GM12891 (cell line): ENCODE data around the gene CEP63.
"Not testable (repeated sequence)": the region's sequence is repeated elsewhere in the genome, so short reads cannot be mapped to it uniquely, and the experiment has no call there.

Experiments
- DNase-seq: peaks from one replicate; pipeline ENCODE4 v3.0.0; 2011; ENCODE audit warnings: low spot score; ENCODE audit not compliant: insufficient read length
- FAIRE-seq: peaks from 2 replicates; lab custom pipeline; 2011; peaks lifted over from hg19 to GRCh38; lab: Jason Lieb, UNC
- PAX5 ChIP-seq: IDR thresholded peaks from 2 replicates; pipeline ENCODE4 v1.6.1; 2011; ENCODE audit warnings: low read length, moderate library complexity, mild to moderate bottlenecking; ENCODE audit not compliant: insufficient read depth, severe bottlenecking
- POLR2A ChIP-seq: IDR thresholded peaks from 2 replicates; pipeline ENCODE4 v1.6.1; 2011; ENCODE audit warnings: low read depth, low read length, control low read depth
- POLR2AphosphoS5 ChIP-seq: IDR thresholded peaks from 2 replicates; pipeline ENCODE4 v1.6.1; 2011; ENCODE audit warnings: low read depth, low read length, control low read depth
- POU2F2 ChIP-seq: IDR thresholded peaks from 2 replicates; pipeline ENCODE4 v1.6.1; 2011; ENCODE audit warnings: low read depth, mild to moderate bottlenecking, control low read depth, low read length, moderate library complexity
- SPI1 ChIP-seq: IDR thresholded peaks from 2 replicates; pipeline ENCODE4 v1.6.1; 2011; ENCODE audit warnings: low read depth, low read length, control low read depth
- TAF1 ChIP-seq: IDR thresholded peaks from 2 replicates; pipeline ENCODE4 v1.6.1; 2011; ENCODE audit warnings: low read depth, low read length, control low read depth

Gene CEP63

GRCh38 chr3:134527037-134527436 lies 41.2 kb downstream of the CEP63 start:
- DNase-seq, result no peak
- TF ChIP-seq POU2F2, result no peak
- TF ChIP-seq PAX5, result no peak
- TF ChIP-seq TAF1, result no peak
- TF ChIP-seq POLR2AphosphoS5, result no peak
- TF ChIP-seq SPI1, result no peak
- no peak for FAIRE-seq

GRCh38 chr3:134527538-134528186 lies 41.8 kb downstream of the CEP63 start:
- DNase-seq (no peak), FAIRE-seq (no peak)
- TF ChIP-seq TAF1, result no peak
- no peak for TF ChIP-seq SPI1
- TF ChIP-seq POU2F2, result no peak
- no peak for TF ChIP-seq PAX5
- no peak for TF ChIP-seq POLR2A
- no peak for TF ChIP-seq POLR2AphosphoS5

GRCh38 chr3:134533493-134533892 lies 47.6 kb downstream of the CEP63 start:
- FAIRE-seq (no peak), DNase-seq (no peak)
- no peak for TF ChIP-seq TAF1
- TF ChIP-seq SPI1, result no peak
- no peak for TF ChIP-seq POU2F2
- no peak for TF ChIP-seq POLR2A
- no peak for TF ChIP-seq PAX5
- no peak for TF ChIP-seq POLR2AphosphoS5

- DNase-seq (no peak), FAIRE-seq (no peak)
- TF ChIP-seq PAX5, result no peak
- no peak for TF ChIP-seq TAF1
- TF ChIP-seq SPI1, result no peak
- TF ChIP-seq POLR2A, result no peak
- no peak for TF ChIP-seq POLR2AphosphoS5
- no peak for TF ChIP-seq POU2F2
These were observed 49.5 kb downstream of the CEP63 start for GRCh38 chr3:134535186-134535970.

GRCh38 chr3:134536781-134537180 lies 50.9 kb downstream of the CEP63 start:
- FAIRE-seq (no peak), DNase-seq (no peak)
- TF ChIP-seq PAX5 (no peak), POLR2A (no peak), SPI1 (no peak), TAF1 (no peak)

GRCh38 chr3:134542287-134542958 lies 56.6 kb downstream of the CEP63 start:
- no peak for TF ChIP-seq PAX5
- no peak for TF ChIP-seq POU2F2
- TF ChIP-seq SPI1, result no peak
- TF ChIP-seq POLR2A, result no peak
- no peak for TF ChIP-seq TAF1
- no peak for TF ChIP-seq POLR2AphosphoS5
- no peak for FAIRE-seq
- DNase-seq, result no peak

- TF ChIP-seq POLR2AphosphoS5 (no peak), TAF1 (no peak), PAX5 (no peak), POU2F2 (no peak), SPI1 (no peak), POLR2A (no peak)
- DNase-seq (no peak), FAIRE-seq (no peak)
These were observed 57.3 kb downstream of the CEP63 start for GRCh38 chr3:134543113-134543512.

- FAIRE-seq, result no peak
These were observed 58.5 kb downstream of the CEP63 start for GRCh38 chr3:134544316-134544715.

GRCh38 chr3:134544783-134545182 lies 58.9 kb downstream of the CEP63 start:
- DNase-seq, FAIRE-seq: not testable (repeated sequence)

More at GRCh38 chr3:134544316-134544715, 58.5 kb downstream of the CEP63 start:
- no peak for TF ChIP-seq POU2F2
- TF ChIP-seq POLR2A, result no peak
- no peak for TF ChIP-seq SPI1
- no peak for TF ChIP-seq POLR2AphosphoS5
- no peak for TF ChIP-seq PAX5
- no peak for TF ChIP-seq TAF1
- no peak for DNase-seq
